GM12865 (cell line): ENCODE data around the gene RGS1.

Experiments used
- DNase-seq: peaks from one replicate; pipeline ENCODE4 v3.0.0; 2010; ENCODE audit warnings: low read depth
- H3K4me3 ChIP-seq: 2 replicates; pipeline ENCODE4 v1.5.1; 2011; ENCODE audit warnings: mild to moderate bottlenecking, low read depth, low read length, control low read depth
- CTCF ChIP-seq: IDR thresholded peaks from 2 replicates; pipeline ENCODE4 v1.5.1; 2011; ENCODE audit warnings: low read length, control low read depth, low read depth, inconsistent platforms; ENCODE audit not compliant: insufficient read depth; ENCODE audit errors: missing control alignments

The RGS1 gene

GRCh38 chr1:192581131-192581927 lies 5.8 kb downstream of the RGS1 start:
- H3K4me3 ChIP-seq: no peak overlapping the region
- DNase-seq: no peak
- no peak for TF ChIP-seq CTCF

GRCh38 chr1:192584866-192585265 lies 9.3 kb downstream of the RGS1 start:
- DNase-seq: no peak
- H3K4me3 ChIP-seq: no peak overlapping the region
- no peak for TF ChIP-seq CTCF

- no peak for TF ChIP-seq CTCF
- DNase-seq: no peak
Measured at GRCh38 chr1:192587386-192588266, 12.1 kb downstream of the RGS1 start.

GRCh38 chr1:192588546-192588945 lies 13.0 kb downstream of the RGS1 start:
- no peak for TF ChIP-seq CTCF

More at GRCh38 chr1:192587386-192588266, 12.1 kb downstream of the RGS1 start:
- H3K4me3 ChIP-seq: no peak overlapping the region

GRCh38 chr1:192589813-192590212 lies 14.2 kb downstream of the RGS1 start:
- DNase-seq: no peak
- no peak for TF ChIP-seq CTCF
- no peak overlapping the region for H3K4me3 ChIP-seq

More at GRCh38 chr1:192588546-192588945, 13.0 kb downstream of the RGS1 start:
- no peak for DNase-seq
- no peak overlapping the region for H3K4me3 ChIP-seq

GRCh38 chr1:192592517-192592916 lies 16.9 kb downstream of the RGS1 start:
- no peak for TF ChIP-seq CTCF
- no peak overlapping the region for H3K4me3 ChIP-seq
- DNase-seq: no peak
